GM06990 (cell line): ENCODE measurements around the gene CRELD1.

Source experiments
- DNase-seq: peaks from one replicate; pipeline ENCODE4 v3.0.0-alpha.2; 2011; ENCODE audit not compliant: insufficient read length; ENCODE audit errors: extremely low read depth
- H3K27me3 ChIP-seq: replicated peaks from 2 replicates; pipeline ENCODE4 v1.6.0; 2011; ENCODE audit warnings: low read length; ENCODE audit not compliant: control insufficient read depth, insufficient read depth
- H3K36me3 ChIP-seq: 2 replicates; pipeline ENCODE4 v1.5.1; 2011; ENCODE audit warnings: low read length; ENCODE audit not compliant: control insufficient read depth, insufficient read depth
- H3K4me3 ChIP-seq: replicated peaks from 2 replicates; pipeline ENCODE4 v1.5.1; 2011; ENCODE audit warnings: low read depth, mild to moderate bottlenecking, control low read depth, low read length
- TF ChIP-seq, protein P1 (sequence below): IDR thresholded peaks from 2 replicates; pipeline ENCODE4 v1.5.1; 2011; ENCODE audit warnings: low read length, control low read depth, mild to moderate bottlenecking, inconsistent platforms; ENCODE audit not compliant: insufficient read depth, poor library complexity, severe bottlenecking

The CRELD1 gene

GRCh38 chr3:9957214-9957613 lies 23.6 kb downstream of the CRELD1 start:
- Histone ChIP-seq H3K27me3 (no peaks in the 10 kb centered on the region), H3K36me3 (peaks cover 2% of the 10 kb centered on the region), H3K4me3 (no peak overlapping the region)
- TF ChIP-seq, protein P1, sequence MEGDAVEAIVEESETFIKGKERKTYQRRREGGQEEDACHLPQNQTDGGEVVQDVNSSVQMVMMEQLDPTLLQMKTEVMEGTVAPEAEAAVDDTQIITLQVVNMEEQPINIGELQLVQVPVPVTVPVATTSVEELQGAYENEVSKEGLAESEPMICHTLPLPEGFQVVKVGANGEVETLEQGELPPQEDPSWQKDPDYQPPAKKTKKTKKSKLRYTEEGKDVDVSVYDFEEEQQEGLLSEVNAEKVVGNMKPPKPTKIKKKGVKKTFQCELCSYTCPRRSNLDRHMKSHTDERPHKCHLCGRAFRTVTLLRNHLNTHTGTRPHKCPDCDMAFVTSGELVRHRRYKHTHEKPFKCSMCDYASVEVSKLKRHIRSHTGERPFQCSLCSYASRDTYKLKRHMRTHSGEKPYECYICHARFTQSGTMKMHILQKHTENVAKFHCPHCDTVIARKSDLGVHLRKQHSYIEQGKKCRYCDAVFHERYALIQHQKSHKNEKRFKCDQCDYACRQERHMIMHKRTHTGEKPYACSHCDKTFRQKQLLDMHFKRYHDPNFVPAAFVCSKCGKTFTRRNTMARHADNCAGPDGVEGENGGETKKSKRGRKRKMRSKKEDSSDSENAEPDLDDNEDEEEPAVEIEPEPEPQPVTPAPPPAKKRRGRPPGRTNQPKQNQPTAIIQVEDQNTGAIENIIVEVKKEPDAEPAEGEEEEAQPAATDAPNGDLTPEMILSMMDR, result no peak
- DNase-seq, result no peak

- no peak for DNase-seq
- peaks cover 8% of the 10 kb centered on the region for H3K36me3 ChIP-seq
- TF ChIP-seq, protein P1, result no peak
- H3K4me3 ChIP-seq, result no peak overlapping the region
- H3K27me3 ChIP-seq, result no peaks in the 10 kb centered on the region
These were observed 31.7 kb downstream of the CRELD1 start for GRCh38 chr3:9965200-9965875.

- Histone ChIP-seq H3K36me3 (peaks cover 11% of the 10 kb centered on the region), H3K4me3 (no peak overlapping the region), H3K27me3 (no peaks in the 10 kb centered on the region)
- TF ChIP-seq, protein P1, result no peak
- DNase-seq, result no peak
These were observed 33.2 kb downstream of the CRELD1 start for GRCh38 chr3:9966841-9967240.

DNA sequence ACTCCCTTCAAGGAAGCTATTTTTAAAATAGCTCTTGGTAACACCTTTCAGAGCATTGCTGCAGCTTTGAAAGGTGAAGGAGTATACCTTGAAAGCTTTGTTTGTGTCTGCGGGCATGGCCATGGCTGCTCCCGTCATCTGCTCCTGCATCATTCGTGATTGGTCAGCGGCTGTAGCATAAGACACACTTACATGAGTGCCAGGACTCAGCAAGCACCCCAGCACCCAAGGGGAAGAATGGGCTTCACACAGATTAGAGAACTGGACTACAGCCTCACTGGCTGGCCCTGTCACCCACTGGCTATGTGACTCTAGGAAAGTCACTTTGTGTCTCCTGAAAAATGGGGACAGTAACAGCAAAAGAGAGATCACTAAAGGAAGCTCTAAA lies 36.0 kb downstream of the CRELD1 start:
- peaks cover 9% of the 10 kb centered on the region for H3K36me3 ChIP-seq
- no peaks in the 10 kb centered on the region for H3K27me3 ChIP-seq
- TF ChIP-seq, protein P1, result no peak
- H3K4me3 ChIP-seq, result no peak overlapping the region
- no peak for DNase-seq

GRCh38 chr3:9970020-9970652 lies 36.5 kb downstream of the CRELD1 start:
- DNase-seq, result no peak
- H3K36me3 ChIP-seq, result peaks cover 9% of the 10 kb centered on the region
- H3K27me3 ChIP-seq, result no peaks in the 10 kb centered on the region
- TF ChIP-seq, protein P1, result no peak
- H3K4me3 ChIP-seq, result no peak overlapping the region
